GM18517 (cell line): ENCODE results near the gene MAN1C1.

ENCODE experiments used
- ATAC-seq: cut with Tn5 transposase; IDR thresholded peaks from one replicate; pipeline ENCODE4 v1.9.1; 2021; ENCODE audit warnings: mild to moderate bottlenecking, moderate library complexity; ENCODE audit not compliant: unreplicated experiment

The MAN1C1 gene

DNA sequence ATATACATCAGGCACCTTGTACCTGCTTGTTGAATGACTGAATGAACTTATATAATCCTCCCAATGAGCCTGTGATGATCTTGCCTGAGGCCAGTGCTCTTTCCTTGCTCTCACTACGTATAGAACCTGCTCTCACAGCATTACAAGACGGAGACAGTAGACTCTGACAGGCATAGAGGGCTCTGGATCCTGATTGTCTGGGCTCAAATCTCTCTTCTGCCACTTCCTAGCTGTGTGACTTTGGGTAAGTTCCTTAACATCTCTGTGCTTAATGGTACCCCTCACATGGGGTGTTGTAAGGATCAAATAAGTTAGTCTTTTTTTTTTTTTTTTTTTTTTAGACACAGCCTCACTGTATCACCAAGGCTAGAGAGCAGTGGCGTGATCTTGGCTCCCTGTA, 4.2 kb upstream of the MAN1C1 start:
- no peak for ATAC-seq

DNA sequence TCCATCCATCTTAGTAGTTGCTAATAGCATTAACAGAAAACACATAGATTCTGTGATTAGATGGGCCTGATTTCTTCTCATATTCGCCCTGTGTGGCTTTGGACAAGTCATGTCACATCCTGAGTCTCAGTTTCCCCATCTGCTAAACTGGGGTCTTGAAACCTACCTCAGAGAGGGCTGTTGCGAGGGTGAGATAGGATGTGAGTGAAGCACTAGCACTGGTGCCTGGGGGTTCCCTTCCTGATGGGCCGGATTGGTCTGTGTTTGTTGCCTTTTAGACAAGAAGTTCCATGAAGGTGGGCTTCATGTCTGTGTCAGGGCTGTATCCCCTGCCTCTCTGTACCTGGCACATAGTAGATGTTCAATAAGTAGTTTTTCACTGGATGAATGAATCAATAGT, 3.5 kb upstream of the MAN1C1 start:
- ATAC-seq = no peak

DNA sequence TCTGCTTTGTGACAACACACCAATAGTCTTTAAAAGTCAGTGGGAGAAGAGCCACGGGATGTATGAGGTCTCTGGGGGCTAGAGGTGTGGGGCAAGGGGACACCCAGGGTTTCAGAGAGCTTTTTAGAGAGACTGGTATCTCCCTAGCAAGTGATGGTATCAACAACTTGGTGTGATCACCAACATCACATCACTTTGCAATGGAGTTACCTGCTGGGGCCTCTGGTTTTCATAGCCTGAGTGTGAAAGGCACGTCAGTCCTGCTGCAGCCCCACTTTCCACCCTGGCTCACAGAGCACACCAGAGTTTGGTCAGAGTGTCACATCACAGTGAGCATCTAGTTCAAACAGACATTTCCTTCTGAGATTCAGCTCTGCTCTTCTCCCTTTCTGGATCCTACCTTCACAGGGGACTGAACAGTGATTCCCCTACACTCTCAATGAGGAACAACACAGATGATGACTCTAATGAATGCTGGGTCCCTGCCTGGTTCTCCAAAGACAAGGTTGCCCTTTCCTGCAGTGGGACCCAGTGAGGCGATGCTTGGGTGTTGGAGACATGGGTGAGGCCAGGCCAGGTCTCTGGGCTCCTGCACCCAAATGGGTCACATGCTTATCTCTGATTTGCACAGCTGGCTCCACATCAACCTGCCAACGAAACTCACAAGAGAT, 2.0 kb upstream of the MAN1C1 start:
- ATAC-seq = no peak

DNA sequence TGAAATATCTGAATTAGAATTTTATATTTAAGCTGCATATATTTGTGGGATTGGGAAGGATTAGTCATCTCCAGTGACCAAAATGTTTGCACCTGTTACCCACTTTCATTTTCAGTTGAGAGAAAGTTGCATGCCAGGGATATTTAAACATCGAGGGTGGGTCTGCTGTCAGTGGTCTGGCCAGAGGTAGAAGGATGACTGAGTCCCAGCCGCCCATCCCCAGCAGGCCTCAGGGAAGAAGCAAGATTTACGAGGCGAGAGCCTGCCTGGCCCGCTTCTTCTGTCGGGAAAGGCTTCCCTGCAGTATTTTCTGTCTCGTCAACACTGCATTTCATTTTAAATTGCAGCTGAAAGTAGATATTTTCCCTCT, 1.4 kb upstream of the MAN1C1 start:
- ATAC-seq = no peak

DNA sequence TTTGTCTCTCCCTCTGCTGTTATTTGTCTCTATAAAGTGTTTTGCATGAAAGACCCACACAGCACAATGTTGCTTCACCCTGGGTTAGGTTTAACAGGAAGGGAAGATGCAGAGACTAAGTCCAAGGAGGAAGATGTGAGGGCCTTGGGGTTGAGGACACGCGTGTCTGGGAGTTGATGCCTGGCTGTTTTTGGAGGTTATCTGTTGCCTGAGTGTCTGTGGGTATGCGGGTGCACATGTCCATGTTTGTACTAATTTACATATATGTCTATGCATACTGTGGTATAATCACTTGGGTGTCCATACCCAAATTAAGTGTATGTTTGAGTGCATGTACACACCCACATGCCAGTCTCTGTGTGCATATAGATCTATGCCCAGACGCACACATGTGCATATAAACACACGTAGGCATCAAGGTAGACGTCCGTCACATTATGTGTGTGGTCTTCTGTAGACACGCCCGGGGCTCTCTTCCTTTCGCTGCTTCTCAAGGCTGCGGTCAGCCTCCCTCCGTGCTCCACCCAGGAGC, 962 bp upstream of the MAN1C1 start:
- ATAC-seq = peak; percentile 7

DNA sequence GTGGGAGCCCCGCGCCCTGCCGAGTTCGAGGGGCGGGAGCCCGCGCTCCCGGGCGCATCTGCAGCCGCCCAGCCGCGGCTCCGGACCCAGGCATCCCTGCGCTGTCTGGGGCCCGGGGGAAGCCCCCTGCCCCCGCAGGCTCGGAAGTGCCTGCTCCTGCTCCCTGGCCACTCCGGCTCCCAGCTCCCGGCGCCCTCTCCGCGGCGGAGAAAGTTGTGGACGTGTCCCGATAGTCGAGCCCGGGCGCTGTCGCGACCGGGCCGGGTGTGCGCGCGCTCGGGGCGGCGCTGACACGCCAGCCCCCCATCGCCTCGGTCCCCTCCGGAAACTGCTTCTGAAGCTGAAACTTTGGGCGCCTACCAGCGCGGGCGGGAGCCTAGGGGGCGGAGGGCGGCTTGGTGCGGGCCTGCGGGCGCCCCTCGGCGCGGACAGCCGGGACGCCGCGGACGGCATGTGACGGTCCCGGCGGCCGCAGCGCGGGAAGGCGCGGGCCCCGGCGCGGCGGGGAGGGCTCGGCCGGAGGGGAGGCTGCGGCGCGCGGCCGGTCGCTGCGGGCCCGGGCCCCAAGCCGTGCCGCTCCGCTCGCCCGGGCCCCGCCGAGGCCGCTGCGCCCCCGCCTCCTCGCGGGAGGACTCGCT, 515 bp downstream of the MAN1C1 start:
- ATAC-seq = peak; percentile 4

DNA sequence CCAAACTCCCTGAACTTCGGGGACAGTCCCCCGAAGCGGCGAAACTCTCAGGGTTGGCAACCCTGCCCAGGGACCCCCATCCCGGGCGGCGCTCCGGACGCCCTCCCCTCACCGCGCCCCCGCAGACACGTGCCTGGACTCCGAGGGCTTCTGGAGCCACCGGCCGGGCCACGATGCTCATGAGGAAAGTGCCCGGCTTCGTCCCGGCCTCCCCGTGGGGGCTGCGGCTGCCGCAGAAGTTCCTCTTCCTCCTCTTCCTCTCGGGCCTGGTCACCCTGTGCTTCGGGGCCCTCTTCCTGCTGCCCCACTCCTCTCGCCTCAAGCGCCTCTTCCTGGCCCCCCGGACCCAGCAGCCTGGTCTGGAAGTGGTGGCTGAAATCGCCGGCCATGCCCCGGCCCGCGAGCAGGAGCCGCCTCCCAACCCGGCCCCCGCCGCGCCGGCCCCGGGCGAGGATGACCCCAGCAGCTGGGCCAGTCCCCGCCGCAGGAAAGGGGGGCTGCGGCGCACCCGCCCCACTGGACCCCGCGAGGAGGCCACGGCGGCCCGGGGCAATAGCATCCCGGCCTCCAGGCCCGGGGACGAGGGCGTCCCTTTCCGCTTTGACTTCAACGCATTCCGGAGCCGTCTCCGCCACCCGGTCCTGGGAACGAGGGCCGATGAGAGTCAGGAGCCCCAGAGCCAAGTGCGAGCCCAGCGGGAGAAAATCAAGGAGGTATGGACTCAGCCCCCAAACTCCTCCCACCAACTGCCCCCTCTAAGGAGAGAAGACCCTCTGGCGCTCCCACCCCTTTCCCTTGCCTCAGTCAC, 1.2 kb downstream of the MAN1C1 start:
- no peak for ATAC-seq

DNA sequence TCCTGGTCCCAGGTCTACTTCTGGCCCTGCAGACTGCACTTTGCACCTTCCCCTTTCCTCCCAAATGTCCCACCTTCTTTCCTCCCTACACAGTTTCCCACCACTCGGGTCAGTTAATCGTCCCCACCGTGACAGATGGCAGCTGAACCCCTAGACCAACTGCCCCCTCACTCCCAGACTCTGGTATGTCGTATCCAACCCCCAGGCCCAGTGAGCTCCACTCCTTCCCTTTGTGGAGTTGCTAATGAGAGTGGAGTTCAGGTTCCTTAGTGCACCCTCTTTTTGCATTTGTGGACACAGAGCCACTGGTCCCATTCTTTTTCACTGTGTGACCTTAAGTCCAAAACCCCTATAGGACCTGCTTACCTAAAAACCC, 1.8 kb downstream of the MAN1C1 start:
- no peak for ATAC-seq

DNA sequence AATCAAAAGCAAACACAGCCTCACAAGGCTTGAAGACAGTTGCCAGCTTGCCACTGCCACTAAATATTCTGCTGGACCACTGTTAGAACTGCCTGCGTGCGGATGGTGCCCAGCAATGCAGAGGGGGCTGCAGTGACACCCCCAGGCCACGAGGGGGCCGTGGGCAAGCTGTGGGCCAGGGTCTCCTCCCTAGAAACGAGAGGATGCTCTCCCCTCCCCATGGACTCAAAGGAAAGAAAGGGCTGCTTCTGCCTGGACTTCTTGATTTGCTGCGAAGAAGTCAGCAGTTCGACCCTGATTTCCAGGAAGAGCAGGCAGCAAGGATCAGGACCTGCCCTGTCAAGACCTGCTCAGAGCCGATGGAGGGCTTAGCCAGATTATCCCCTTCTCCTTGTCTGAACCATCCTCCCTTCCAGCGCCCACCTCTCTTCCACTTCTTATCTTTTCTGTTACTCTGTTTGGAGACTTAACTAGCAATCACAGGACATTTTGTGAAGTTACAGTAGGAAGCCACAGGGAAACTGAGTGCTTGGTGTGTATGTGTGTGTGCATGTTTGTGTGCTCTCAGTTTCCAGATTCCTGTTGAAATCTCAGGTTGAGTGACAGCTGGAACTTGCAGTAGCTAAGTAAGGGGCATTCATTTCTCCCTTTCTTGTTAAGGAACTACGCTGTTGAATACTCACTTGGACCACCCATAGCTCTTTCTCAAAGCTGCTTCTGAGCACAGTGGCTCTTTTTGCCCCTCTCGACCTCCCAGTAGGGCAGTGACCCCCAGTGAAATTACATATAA, 2.7 kb downstream of the MAN1C1 start:
- ATAC-seq = no peak

DNA sequence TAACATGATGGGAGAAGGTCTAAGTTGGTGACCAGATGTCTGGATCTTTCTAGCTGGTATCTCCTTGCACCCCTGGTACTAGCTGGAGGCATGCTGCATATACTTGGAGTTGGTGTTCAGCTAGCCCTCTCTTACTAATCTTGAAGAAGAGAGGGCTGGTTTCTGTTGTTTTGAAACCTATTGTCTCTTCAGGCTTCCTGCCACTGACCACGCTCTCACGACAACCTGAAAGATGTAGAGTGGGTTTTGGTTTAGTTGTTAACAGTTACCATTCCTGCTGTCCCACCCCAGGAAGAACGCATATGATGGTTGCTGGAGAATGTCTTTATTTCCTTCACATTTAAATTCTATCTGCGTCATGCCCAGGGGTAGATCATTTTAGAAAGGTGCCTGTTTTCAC, 3.6 kb downstream of the MAN1C1 start:
- ATAC-seq = no peak

DNA sequence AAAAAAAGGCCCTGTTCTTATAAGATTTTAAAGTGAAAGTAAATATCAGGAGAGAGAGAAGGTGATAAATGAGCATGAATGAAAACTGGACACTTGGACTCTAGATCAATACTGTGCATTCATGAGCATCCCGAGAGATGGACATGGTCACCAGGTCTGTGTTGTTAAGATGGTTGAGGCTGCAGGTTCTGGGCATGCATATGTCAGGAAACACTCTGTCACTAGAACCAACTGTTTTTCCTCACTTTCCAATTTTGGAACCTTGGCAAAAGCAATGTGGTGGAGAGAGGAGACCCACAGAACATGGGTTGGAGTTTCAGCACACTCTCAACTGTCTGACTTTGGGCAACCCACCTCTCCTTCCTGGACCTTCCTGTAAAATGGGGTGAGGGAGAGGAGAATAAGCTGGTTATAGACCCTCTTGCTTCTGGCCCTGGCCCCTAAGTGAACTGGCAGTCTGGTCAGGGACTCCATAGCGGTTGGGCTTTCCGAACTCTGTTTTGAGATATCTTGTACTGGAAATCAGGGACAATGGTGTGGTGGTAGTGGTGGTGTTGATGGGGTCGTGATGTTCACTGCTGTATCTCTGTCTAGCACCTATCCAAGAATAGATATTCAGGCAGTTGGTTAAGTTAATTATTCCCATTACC, 4.2 kb downstream of the MAN1C1 start:
- no peak for ATAC-seq

DNA sequence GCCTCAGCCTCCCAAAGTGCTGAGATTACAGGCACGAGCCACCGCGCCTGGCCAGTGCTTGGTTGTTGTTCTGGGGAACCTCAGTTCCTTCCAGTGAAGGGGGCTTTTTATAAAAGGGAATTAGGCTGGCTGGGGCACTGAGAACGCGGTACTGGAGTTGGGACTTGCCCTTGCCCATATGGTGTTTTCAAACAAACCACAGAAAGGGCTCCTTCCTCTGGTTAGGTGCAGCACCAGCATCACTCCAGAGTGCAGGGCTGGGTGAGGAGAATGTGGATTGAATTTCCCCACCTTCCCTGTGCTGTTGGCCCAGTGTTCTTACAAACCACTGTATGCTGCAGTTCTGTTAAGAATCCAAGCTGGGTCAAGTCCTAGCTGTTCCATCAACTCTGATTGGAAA, 5.3 kb downstream of the MAN1C1 start:
- ATAC-seq = no peak

DNA sequence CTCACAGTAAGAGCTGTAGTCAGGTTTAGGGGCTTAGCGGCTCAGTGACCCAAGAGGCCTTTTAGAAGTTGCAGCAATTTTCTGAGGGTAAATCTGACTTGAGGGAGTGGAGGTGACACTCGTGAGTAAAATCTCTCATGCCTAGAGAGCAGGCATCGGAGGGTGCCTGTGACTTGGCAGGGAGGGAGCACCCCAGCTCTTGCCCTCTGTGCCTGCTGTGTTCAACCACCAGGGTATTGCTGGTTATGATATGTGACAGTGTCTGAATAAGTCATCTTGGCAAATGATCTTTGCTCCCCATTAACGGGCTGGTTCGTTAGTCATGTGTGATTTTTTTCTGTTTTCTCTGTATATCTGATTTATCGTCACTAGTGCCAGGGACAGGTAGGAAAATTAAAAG, 5.9 kb downstream of the MAN1C1 start:
- no peak for ATAC-seq

DNA sequence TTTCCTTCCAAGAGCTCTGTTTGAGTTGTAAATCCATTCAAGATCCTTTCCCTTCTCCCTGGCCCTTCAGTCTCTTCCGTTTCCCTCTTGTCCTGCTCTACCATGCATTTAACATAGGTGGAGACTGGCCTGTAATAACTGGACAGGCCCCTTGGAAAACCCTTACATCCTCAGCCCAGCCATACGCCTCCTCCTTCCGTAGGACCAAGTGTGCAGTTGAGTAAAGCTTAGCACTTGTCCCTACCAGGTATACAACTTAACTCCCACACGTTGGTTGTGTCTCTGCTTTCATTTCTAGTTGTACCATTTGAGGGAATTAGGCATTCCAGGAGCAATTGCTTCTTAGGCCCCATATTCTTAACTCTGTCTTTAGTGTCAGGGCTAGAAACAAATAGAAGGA, 6.4 kb downstream of the MAN1C1 start:
- no peak for ATAC-seq

DNA sequence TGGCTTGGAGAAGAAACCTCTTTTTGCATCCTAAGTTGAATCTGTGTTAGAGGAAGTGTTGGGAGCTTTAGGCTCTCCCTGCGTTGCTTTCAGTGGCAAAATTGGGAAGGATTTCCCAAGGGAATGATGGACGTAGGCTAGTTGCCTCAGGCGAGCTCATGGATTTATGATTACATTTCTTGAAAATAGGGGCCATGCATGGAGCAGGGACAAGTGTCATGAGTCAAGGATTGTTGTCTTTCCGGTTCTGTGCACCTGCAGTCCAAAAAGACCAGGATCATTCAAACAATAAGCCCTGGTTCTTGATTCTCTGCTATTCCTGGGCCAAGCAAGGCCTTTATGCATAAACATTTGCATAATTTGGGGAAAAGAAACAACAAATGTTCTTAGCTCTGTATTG, 7.1 kb downstream of the MAN1C1 start:
- ATAC-seq = no peak

DNA sequence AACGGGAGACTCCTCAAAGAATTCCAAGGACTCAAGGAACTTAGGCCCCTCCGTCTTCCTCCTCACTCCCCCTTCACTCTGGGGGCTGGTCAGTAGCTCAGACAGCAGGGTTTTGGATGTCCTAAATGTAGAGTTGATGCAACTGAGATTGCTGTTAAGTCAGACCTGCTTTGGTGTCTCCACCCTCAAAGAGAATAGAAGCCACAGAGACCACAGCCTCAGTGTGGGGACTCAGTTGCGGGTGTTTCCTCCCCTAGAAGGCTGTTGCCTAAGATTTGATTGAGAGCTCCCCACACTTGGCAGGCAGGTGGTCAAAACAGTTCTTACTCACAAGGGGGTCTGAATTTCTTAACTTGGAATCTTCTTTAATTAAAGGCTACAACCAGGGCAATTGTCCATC, 7.6 kb downstream of the MAN1C1 start:
- no peak for ATAC-seq

DNA sequence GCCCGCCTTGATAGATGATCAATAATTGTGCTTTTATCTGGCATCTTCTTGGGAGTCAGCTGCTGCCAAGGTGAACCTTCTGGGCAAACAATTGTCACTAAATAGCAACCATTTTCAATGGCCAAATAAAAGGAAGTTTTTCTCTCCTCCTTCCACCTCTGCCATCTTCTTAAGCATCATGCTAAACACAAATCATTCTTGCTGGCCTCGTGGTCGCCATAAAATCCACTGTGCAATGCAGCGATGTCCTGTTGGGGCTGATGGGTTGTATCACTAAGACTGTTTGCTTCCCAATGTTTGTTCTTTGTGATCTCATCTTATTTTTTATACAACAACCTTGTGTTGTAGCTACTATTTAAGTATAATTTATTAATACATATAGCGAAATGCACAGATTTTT, 8.0 kb downstream of the MAN1C1 start:
- no peak for ATAC-seq

DNA sequence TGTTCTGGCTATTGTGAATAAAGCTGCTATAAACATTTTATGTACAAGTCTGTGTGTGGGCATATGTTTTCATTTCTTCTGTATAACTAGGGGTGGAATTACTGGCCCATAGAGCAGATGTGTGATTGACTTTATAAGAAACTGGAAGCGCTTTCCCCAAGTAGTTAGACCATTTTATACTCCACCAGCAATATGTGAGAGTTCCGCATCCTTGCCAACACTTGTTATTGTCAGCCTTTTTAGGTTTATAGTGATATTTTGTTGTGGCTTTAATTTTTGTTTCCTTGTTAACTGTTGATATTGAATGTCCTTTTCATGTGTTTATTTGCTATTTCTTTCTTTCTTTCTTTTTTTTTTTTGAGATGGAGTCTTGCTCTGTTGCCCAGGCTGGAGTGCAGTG, 9.4 kb downstream of the MAN1C1 start:
- no peak for ATAC-seq

DNA sequence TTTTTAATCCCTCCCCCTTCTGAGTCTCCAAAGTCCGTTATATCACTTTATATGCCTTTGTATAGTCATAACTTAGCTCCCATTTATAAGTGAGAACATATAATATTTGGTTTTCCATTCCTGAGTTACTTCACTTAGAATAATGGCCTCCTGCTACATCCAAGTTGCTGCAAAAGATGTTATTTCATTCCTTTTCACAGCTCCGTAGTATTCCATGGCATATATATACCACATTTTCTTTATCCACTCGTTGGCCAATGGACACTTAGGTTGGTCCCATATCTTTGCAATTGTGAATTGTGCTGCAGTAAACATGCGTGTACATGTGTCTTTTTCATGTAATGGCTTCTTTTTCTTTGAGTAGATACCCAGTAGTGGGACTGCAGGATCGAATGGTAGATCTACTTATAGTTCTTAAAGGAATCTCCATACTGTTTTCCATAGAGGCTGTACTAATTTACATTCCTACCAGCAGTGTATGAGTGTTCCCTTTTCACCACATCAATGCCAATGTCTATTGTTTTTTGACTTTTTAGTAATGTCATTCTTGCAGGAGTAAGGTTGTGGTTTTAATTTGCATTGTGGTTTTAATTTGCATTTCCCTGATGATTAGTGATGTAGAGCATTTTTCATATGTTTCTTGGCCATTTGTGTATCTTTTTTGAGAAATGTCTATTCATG, 12.3 kb downstream of the MAN1C1 start:
- no peak for ATAC-seq

DNA sequence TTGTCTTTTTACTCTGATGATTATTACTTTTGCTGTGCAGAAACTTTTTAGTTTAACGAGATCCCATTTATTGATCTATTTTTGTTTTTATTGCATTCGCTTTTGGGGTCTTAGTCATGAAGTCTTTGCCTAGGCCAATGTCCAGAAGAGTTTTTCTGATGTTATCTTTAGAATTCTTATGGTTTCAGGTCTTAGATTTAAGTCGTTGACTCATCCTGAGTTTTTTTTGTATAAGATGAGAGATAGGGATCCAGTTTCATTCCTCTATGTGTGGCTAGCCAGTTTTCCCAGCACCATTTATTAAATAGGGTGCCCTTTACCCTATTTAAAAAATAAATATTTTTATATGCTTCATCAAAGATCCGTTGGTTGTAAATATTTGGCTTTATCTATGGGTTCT, 13.2 kb downstream of the MAN1C1 start:
- ATAC-seq = no peak
